Activated CD8-positive, alpha-beta memory T cell treated with anti-CD3 and anti-CD28 coated beads, Interleukin-2, amount 10 ng/mL, durations not matched to agents 7 days and 5 days (primary cell): Measurements from ENCODE around the gene VCAM1. TPM values are rescaled to one million over a fixed set of nuclear protein-coding genes. Genes with fewer than 3 reads are reported as not detected.

Source experiments
- ATAC-seq: fragments of 150-1000 bp; cut with Tn5 transposase; one replicate; pipeline ENCODE4 v1.10.0; 2021; ENCODE audit warnings: moderate library complexity
- CTCF ChIA-PET: fragments of 350-600 bp; sonication (Branson Sonifier 250); formaldehyde crosslinking; loops from one replicate; lab custom pipeline; 2021; ENCODE audit warnings: antibody characterized with exemption; lab: Charles Lee
- DNase-seq: peaks from one replicate; pipeline ENCODE4 v3.0.0-alpha.2; 2020
- H3K27ac Mint-ChIP-seq: one replicate; pipeline ENCODE4 v1.8.0; 2021; ENCODE audit warnings: mild to moderate bottlenecking, mixed read lengths
- H3K27me3 Mint-ChIP-seq: one replicate; pipeline ENCODE4 v1.8.0; 2021; ENCODE audit warnings: mixed read lengths
- H3K36me3 Mint-ChIP-seq: one replicate; pipeline ENCODE4 v1.8.0; 2021; ENCODE audit warnings: mild to moderate bottlenecking, mixed read lengths
- H3K4me1 Mint-ChIP-seq: one replicate; pipeline ENCODE4 v1.8.0; 2021; ENCODE audit warnings: mixed read lengths
- H3K4me3 Mint-ChIP-seq: one replicate; pipeline ENCODE4 v1.8.0; 2021; ENCODE audit warnings: mild to moderate bottlenecking, moderate library complexity, mixed read lengths
- H3K9me3 Mint-ChIP-seq: one replicate; pipeline ENCODE4 v1.8.0; 2022; ENCODE audit warnings: low read depth, mixed read lengths
- total RNA-seq, 2 experiments: library from RNA; stranded (reverse); gene quantifications; one replicate each; pipeline ENCODE4 v1.2.3, GENCODE V29; 2021

The VCAM1 gene, protein sequence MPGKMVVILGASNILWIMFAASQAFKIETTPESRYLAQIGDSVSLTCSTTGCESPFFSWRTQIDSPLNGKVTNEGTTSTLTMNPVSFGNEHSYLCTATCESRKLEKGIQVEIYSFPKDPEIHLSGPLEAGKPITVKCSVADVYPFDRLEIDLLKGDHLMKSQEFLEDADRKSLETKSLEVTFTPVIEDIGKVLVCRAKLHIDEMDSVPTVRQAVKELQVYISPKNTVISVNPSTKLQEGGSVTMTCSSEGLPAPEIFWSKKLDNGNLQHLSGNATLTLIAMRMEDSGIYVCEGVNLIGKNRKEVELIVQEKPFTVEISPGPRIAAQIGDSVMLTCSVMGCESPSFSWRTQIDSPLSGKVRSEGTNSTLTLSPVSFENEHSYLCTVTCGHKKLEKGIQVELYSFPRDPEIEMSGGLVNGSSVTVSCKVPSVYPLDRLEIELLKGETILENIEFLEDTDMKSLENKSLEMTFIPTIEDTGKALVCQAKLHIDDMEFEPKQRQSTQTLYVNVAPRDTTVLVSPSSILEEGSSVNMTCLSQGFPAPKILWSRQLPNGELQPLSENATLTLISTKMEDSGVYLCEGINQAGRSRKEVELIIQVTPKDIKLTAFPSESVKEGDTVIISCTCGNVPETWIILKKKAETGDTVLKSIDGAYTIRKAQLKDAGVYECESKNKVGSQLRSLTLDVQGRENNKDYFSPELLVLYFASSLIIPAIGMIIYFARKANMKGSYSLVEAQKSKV
- 1 to 10 TPM; 2.7 to 9.2 TPM for total RNA-seq

DNA sequence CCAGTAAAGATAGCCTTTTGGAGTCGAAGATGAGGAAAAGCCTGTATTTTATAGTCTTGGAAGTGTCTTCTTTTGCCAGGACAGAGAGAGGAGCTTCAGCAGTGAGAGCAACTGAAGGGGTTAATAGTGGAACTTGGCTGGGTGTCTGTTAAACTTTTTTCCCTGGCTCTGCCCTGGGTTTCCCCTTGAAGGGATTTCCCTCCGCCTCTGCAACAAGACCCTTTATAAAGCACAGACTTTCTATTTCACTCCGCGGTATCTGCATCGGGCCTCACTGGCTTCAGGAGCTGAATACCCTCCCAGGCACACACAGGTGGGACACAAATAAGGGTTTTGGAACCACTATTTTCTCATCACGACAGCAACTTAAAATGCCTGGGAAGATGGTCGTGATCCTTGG is at the start of gene VCAM1:
Gene VCAM1, plus strand, starts transcription at position 253 of the 400 bp plus-strand sequence. Its CDS starts 119 bp downstream, at position 372.
- Mint-ChIP-seq H3K27ac (peak within 1 kb of the TSS; percentile 3), H3K4me1 (peaks cover 18% of the 10 kb centered on the region), H3K27me3 (peaks cover 37% of the 10 kb centered on the region), H3K4me3 (peak within 1 kb of the TSS; percentile 54), H3K9me3 (no peaks in the 10 kb centered on the region), H3K36me3 (peaks cover 5% of the 10 kb centered on the region)
- CTCF ChIA-PET = no interaction called here
- ATAC-seq (no peak), DNase-seq (peak; percentile 42)

- Mint-ChIP-seq H3K4me3 (no peak overlapping the region), H3K4me1 (no peaks in the 10 kb centered on the region), H3K9me3 (peaks cover 2% of the 10 kb centered on the region), H3K27ac (no peak overlapping the region), H3K27me3 (peaks cover 35% of the 10 kb centered on the region), H3K36me3 (no peaks in the 10 kb centered on the region)
- CTCF ChIA-PET = no interaction called here
- no peak for DNase-seq
- ATAC-seq = no peak
Measured at GRCh38 chr1:100670083-100670482, 49.5 kb upstream of the VCAM1 start.

GRCh38 chr1:100671601-100672000 is 47.9 kb upstream of the VCAM1 start:
- Mint-ChIP-seq H3K9me3 (peaks cover 2% of the 10 kb centered on the region), H3K27ac (no peak overlapping the region), H3K36me3 (no peaks in the 10 kb centered on the region), H3K27me3 (peaks cover 27% of the 10 kb centered on the region), H3K4me3 (no peak overlapping the region), H3K4me1 (no peaks in the 10 kb centered on the region)
- CTCF ChIA-PET = no interaction called here
- ATAC-seq = no peak
- no peak for DNase-seq

DNA sequence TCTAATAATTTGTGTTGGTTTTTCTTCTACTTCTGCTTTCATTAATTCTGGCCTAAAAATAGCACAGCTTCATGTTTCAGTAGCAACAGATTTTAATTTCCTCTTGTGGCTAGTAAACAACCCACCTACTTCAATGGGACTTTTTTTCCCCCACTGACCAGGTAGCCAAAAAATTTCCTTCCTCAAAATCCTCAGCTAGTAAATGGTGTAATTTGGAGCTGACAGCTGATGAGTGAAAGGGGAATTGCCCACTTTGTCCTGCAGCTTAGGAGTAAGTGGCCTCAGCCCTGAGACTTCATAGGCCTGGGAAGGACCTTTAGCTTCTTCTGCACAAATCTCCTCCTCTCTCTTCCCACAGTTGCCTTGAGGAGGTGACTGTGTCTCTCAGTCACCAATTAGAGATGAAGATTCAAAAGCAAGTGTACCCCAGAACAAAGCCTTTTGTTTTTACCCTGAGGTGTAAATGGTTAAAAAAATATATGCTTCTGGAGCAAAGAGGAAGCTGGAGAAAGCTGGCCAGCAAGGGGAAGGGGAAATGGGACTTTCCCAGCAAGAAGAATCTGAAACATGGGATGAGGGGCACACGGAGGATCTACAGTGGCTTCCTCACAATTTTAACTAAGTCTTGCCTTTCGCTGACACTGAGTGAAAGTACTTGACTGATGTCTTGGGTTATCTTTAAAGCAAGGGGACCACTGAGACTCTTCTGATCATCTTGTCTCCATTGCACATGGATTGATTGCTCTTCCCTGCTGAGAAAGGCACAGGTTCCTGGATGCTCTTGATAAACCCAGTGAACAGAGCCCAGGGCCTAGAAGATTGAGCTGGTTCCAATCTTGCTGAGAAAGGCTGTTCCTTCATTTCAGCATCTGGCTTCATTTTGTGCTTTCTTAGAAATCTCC is 35.8 kb upstream of the VCAM1 start:
- ATAC-seq = no peak
- Mint-ChIP-seq H3K27me3 (peaks cover 11% of the 10 kb centered on the region), H3K27ac (no peak overlapping the region), H3K4me1 (no peaks in the 10 kb centered on the region), H3K36me3 (no peaks in the 10 kb centered on the region), H3K4me3 (no peak overlapping the region), H3K9me3 (no peaks in the 10 kb centered on the region)
- CTCF ChIA-PET = no interaction called here
- DNase-seq = no peak

DNA sequence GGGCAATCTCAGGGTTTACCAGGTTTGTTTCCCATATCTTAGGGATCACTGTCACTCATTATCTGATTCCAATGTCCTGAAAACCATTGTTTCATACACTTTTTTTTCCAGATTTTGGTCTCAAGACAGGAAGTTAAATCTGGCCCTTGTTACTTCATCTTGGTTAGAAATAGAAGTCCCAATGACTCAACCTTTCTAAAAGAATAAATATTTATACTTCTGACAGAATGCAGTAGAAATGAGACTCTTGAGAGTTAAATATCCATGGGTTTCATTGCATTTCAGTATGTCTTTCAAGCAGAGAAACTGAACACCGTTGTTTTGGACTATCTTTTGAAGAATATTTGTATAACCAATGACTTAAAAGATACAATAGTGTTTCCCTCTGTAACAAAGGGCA is 19.8 kb upstream of the VCAM1 start:
- Mint-ChIP-seq H3K9me3 (peaks cover 7% of the 10 kb centered on the region), H3K27me3 (peaks cover 49% of the 10 kb centered on the region), H3K4me3 (no peak overlapping the region), H3K4me1 (no peaks in the 10 kb centered on the region), H3K27ac (no peak overlapping the region), H3K36me3 (peaks cover 5% of the 10 kb centered on the region)
- no peak for ATAC-seq
- CTCF ChIA-PET = interaction anchor here (1.6 kb wide), 1 partner anchor 169 kb away, joined by 4 read pairs; no protein-coding TSS in a partner anchor
- no peak for DNase-seq

GRCh38 chr1:100700586-100700985 is 19.0 kb upstream of the VCAM1 start:
- no peak for DNase-seq
- Mint-ChIP-seq H3K9me3 (peaks cover 6% of the 10 kb centered on the region), H3K4me1 (no peaks in the 10 kb centered on the region), H3K4me3 (no peak overlapping the region), H3K36me3 (peaks cover 5% of the 10 kb centered on the region), H3K27ac (no peak overlapping the region), H3K27me3 (peaks cover 47% of the 10 kb centered on the region)
- CTCF ChIA-PET = interaction anchor here (1.6 kb wide), 1 partner anchor 168 kb away, joined by 4 read pairs; no protein-coding TSS in a partner anchor
- ATAC-seq = no peak

- Mint-ChIP-seq H3K27me3 (peaks cover 34% of the 10 kb centered on the region), H3K27ac (no peak overlapping the region), H3K4me3 (no peak overlapping the region), H3K4me1 (no peaks in the 10 kb centered on the region), H3K36me3 (peaks cover 5% of the 10 kb centered on the region), H3K9me3 (peaks cover 2% of the 10 kb centered on the region)
- CTCF ChIA-PET = no interaction called here
- DNase-seq (no peak), ATAC-seq (no peak)
Measured at GRCh38 chr1:100703052-100703451, 16.5 kb upstream of the VCAM1 start.

- H3K27ac Mint-ChIP-seq = no peak overlapping the region
- CTCF ChIA-PET = no interaction called here
- no peak for ATAC-seq
- peaks cover 2% of the 10 kb centered on the region for H3K9me3 Mint-ChIP-seq
- peaks cover 5% of the 10 kb centered on the region for H3K36me3 Mint-ChIP-seq
- no peak overlapping the region for H3K4me3 Mint-ChIP-seq
- H3K27me3 Mint-ChIP-seq = peaks cover 32% of the 10 kb centered on the region
- H3K4me1 Mint-ChIP-seq = peaks cover 4% of the 10 kb centered on the region
- no peak for DNase-seq
Measured at GRCh38 chr1:100703716-100704115, 15.8 kb upstream of the VCAM1 start.

GRCh38 chr1:100704473-100704872 is 15.1 kb upstream of the VCAM1 start:
- DNase-seq = no peak

DNA sequence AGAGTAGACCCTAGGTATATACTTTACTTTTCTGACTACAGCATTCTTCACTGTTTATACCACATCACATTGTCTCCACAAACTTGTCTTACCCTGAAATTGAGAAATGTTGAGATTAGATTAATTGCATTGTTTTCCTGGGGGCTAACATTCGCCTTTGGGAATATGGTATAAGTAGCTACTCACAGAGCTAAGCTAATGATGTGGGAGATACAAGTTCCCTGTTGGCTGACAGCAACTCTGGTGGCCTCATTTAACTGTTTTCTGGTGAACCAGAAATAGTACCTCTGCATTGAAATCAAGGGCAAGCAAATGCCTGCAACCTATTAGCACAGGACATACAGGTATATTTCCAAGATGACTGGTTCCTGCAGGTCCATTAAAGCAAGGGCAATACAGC is 13.2 kb upstream of the VCAM1 start:
- Mint-ChIP-seq H3K9me3 (peaks cover 3% of the 10 kb centered on the region), H3K4me1 (peaks cover 14% of the 10 kb centered on the region), H3K27ac (no peak overlapping the region), H3K36me3 (peaks cover 13% of the 10 kb centered on the region), H3K4me3 (no peak overlapping the region), H3K27me3 (peaks cover 27% of the 10 kb centered on the region)
- DNase-seq (no peak), ATAC-seq (no peak)
- CTCF ChIA-PET = no interaction called here

More at GRCh38 chr1:100704473-100704872, 15.1 kb upstream of the VCAM1 start:
- Mint-ChIP-seq H3K4me3 (no peak overlapping the region), H3K27ac (no peak overlapping the region), H3K27me3 (peaks cover 29% of the 10 kb centered on the region), H3K36me3 (peaks cover 4% of the 10 kb centered on the region), H3K4me1 (peaks cover 9% of the 10 kb centered on the region), H3K9me3 (peaks cover 3% of the 10 kb centered on the region)
- CTCF ChIA-PET = no interaction called here
- no peak for ATAC-seq

- H3K9me3 Mint-ChIP-seq = peaks cover 3% of the 10 kb centered on the region
- peaks cover 23% of the 10 kb centered on the region for H3K27me3 Mint-ChIP-seq
- H3K4me3 Mint-ChIP-seq = no peak overlapping the region
- H3K36me3 Mint-ChIP-seq = peaks cover 16% of the 10 kb centered on the region
- ATAC-seq = no peak
- no peak overlapping the region for H3K27ac Mint-ChIP-seq
- CTCF ChIA-PET = no interaction called here
- DNase-seq = no peak
- H3K4me1 Mint-ChIP-seq = peaks cover 17% of the 10 kb centered on the region
Measured at GRCh38 chr1:100706856-100707255, 12.7 kb upstream of the VCAM1 start.

GRCh38 chr1:100708476-100709062 is 11.0 kb upstream of the VCAM1 start:
- peaks cover 3% of the 10 kb centered on the region for H3K9me3 Mint-ChIP-seq
- H3K27ac Mint-ChIP-seq = no peak overlapping the region
- CTCF ChIA-PET = no interaction called here
- peaks cover 20% of the 10 kb centered on the region for H3K36me3 Mint-ChIP-seq
- H3K27me3 Mint-ChIP-seq = peaks cover 15% of the 10 kb centered on the region
- peaks cover 34% of the 10 kb centered on the region for H3K4me1 Mint-ChIP-seq
- H3K4me3 Mint-ChIP-seq = no peak overlapping the region
- no peak for DNase-seq
- ATAC-seq = no peak
